Right hindlimb (tissue), 1 donor: ENCODE measurements around the gene SFPQ.
"Not testable (repeated sequence)": the region's sequence is repeated elsewhere in the genome, so short reads cannot be mapped to it uniquely, and the experiment has no call there.

Source experiments
- DNase-seq: peaks from one replicate; pipeline ENCODE4 v3.0.0-alpha.2; 2018

The SFPQ gene

GRCh38 chr1:35186239-35186638 is 6.7 kb downstream of the SFPQ start:
- no peak for DNase-seq

DNA sequence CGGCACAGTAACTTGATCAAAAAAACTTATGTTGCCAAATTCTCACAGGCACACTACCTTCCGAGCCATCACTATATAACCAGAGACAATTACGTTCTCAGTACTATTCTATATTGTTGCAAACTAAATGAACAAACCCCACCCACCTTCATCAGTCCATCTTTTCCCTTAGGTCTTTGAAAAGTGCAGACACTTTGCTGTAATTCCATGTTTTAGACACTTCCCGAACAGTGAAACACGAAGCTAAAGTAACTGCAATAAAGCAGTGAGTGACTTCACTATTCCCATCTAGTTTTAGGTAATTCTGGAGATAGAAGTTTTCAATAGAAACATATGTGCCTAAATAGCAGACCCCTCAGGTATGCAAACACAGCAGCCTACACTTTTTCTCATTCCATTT is 7.7 kb downstream of the SFPQ start:
- no peak for DNase-seq

DNA sequence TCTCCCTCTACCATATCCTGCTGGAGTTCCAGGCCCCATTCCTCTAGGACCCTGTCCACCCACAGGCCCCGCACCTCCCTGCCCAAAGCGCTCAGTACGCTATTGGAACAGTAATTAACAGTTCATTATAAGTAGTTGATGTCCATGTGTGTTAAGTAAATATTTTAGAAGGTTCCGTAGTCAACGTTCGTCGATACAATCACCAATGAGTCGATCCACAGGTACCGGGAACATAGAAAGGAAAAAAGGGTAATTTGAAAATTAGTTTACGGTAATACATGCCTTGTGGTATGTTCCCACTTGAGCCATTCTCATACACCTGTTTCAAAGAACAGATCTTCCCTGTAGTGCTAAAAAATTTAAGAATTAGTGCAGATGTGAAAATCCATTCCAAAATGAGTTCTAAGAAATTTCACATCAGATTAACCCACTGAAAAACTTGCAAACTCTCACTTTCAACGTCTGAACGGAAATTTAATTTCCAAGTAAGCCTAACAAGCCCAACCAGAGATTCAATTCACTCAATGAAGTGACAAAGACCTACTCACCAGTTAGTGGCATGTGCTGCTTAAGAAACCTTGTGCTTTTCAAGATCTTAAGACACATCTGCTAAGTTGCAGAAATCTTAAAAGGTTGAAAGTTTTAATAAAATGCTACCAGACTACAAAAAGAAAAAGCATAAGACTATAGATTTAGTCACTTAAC is 8.3 kb downstream of the SFPQ start:
- no peak for DNase-seq

DNA sequence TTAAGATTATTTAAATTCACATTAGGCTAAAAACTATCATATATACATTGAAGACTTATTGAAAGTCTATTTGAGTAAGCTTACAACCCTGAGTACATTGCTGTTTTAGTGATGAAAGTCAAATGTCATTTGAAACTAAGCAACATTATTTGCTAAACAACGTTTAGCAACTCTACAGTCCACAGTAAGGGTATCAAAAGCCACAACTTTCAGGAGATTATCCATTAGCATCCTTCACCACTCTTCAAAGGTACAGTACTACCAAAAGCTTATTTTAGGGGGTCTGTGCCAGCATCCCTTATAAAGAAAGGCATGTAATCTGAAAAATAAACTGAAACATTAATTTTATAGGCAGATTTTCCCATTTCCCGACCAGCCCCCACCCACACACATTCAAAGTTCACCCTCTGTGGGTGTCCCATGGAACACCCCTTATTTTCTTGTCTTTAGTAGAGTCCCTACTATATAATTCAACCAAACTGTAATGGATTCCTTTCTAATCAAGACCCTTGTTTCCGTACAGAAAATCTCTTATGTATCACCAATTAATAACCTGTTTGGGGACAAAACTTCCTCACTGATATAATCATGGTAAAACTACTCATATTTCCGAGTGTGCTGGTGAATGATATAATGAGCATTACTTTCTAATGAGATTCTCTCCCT is 11.0 kb downstream of the SFPQ start:
- no peak for DNase-seq

- DNase-seq: no peak
These were observed 12.1 kb downstream of the SFPQ start for GRCh38 chr1:35180776-35181374.

DNA sequence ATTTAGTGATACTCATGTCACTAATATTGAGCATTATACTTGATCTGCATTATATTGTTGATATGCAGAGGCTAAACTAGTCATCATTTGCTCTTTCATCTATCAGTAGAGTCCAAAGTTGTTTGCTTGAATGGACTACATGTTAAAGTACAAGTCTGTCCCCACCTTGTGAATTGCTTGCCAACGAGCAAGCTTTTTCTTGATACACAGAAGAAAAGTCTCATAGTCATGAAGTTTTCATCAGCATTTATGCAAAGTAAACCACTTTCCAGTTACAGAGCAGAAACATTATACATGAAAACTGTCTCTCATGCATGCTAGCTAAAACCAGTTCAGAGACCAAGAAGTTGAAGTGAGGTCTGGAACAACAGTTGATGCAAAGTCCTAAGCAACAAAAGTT is 13.0 kb downstream of the SFPQ start:
- DNase-seq: no peak

DNA sequence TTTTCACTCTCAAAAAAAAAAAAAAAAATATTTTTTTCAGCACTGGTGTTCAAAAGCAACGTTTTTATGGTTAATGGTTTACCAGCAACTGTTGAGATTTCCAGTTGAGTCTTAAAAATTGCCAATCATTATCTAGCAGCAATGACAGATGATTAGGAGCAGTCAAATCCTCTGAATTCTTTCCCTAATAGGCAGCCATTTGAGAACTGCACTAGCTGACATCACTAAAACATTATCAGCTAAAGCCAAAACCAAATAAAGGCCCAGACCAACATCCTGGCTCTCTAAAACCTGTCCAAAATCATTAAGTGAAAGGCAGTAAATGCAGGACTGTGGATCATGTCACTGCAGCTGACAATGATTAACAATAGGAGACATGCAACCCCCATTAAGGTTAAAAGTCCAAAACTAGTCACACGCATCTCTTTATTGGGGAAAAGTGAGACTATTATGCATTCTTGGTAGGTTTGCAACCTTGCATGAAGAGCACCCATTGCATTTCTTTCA is 14.0 kb downstream of the SFPQ start:
- DNase-seq: no peak

DNA sequence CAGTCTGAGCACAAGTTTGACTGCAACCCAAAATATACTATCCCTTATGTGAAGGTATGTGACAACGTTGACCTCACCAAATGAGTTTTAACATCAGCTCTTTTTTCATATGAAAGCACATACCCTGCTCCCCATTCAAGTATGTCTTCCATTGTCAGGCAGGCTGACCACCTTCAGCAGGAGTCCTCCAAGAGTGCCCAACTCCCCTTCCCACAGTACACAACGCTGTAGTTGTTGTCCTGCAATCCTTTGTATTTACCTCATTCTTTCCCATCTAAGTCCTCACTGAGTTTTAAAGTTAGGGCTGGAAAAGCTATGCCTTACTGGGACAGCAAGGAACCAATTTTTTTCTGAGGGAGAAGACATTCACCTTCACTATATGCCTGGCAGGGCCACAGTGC is 14.7 kb downstream of the SFPQ start:
- no peak for DNase-seq

GRCh38 chr1:35177237-35177786 is 15.6 kb downstream of the SFPQ start:
- no peak for DNase-seq

- DNase-seq: no peak
These were observed 17.3 kb downstream of the SFPQ start for GRCh38 chr1:35175602-35176001.

GRCh38 chr1:35175098-35175576 is 17.8 kb downstream of the SFPQ start:
- no peak for DNase-seq

DNA sequence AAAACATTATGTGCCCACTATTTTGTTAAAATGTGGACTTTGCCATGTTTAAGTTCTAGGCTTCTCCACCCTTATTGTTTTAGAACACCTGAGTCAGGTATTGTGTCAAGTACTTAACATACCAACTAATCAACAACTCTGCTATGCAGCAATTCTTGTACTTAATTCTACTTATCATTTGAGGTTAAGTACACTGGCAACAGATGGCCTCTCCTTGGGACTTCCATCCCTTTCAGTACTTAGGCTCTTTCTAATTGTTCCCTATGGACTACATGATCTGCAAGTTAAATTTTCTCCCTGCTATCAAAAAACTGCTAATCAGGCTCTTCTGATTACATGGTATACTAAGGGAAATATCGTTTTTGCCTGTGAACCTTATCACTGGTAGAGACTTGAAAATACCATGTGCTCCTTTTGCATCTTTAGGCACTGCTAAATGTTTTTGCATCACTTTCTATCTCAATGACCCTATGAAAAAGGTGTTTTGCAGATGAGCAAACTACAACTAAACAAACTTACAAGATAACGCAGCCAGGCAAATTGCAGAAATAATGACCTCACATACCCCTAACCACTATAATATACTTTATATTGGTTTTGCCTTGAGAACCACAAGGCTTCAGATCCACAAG is 18.9 kb downstream of the SFPQ start:
- DNase-seq: no peak

- no peak for DNase-seq
These were observed 19.5 kb downstream of the SFPQ start for GRCh38 chr1:35173491-35173890.

DNA sequence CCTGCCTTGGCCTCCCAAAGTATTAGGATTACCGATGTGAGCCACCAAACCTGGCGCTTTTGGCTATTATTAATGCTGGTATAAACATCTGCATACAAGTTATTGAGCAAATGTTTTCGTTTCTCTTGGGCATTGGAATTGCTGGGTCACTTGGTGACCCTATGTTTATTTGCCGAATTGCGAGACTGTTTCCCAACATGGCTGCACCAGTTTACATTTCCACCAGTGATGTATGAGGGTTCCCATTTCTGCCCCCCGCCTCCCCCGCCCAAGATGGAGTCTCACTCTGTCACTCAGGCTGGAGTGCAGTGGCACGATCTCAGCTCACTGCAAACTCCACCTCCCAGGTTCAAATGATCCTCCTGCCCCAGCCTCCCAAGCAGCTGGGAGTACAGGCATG is 20.9 kb downstream of the SFPQ start:
- no peak for DNase-seq

DNA sequence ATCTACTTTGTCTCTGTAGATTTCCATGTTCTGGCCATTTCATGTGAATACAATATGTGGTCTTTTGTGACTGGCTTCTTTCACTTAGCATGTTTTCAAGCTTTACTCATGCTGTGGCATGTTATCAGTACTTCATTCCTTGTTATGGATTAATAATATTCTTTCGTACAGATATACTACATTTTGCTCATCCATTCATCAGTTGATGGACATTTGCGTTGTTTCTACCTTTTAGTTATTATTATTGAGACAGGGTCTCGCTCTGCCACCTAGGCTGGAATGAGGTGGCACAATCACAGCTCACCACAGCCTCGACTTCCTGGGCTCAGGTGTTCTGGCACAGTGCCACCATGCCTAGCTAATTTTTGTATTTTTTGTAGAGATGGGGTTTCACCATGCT is 21.4 kb downstream of the SFPQ start:
- no peak for DNase-seq

DNA sequence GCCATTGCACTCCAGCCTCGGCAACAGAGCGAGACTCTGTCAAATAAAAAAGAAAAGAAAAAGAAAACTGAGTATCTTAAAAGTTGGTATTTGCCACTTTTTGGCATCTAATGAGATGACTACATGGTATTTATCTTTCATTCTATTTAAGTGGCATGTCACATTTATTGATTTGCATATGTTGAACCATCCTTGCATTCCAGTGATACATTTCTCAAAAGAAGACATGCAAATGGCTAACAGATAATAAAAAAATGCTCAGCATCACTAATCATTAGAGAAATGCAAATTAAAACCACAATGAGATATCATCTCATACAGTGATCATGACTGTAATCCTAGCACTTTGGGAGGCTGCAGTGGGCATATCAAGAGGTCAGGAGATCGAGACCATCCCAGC is 28.1 kb downstream of the SFPQ start:
- no peak for DNase-seq

DNA sequence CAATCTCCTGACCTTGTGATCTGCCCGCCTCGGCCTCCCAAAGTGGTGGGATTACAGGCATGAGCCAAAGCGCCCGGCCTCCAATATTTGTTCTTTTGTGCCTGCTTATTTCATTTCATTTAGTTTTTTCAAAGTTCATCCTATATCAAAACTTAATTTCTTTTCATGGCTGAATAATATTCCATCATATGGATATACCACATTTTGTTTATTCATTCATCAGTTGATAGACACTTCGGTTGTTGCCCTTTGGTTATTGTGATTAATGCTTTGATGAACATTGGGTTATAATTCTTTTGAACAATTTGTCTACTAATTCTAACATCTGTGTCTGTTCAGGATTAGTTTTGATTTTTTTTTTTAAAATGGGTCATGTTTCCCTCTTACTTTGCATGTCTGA is 41.7 kb downstream of the SFPQ start:
- DNase-seq: no peak

- not testable (repeated sequence) for DNase-seq
These were observed 46.9 kb downstream of the SFPQ start for GRCh38 chr1:35145892-35146549.

DNA sequence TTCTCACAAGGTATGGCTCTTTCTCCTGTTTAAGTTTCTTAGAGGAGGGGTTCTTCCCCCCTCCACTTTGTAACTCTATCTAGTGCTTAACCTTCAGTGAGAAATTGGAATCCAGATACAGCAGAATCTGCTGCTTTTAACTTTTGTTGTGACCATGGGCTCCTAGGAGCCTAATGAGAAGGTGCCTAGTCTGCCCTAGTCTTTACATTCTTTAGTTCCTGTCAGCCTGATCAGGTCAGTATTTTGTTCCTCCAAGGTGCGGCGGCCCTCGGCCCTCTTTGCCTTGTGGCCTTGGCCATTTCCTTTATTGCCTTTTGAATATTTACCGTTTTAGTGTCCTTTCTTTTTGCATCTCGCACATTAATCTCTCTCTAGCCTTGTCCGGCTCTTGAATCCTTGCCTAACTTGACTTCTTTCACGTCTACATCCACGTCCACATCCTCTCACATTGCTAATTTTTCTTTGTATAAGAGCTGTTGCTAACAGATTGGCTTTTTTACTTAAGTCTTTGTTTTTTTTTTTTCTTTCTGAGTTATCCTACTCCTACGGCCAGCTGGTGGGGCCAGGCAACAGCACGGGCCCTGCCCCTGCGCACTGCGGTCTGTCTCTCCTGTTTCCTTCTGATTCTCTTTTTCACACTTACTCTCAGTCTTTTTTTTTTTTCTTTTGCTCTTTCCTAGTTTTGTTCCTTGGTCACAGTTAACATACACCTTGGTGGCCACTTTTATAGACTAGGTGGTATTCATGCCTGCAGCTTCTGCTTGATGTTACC is 49.0 kb downstream of the SFPQ start:
- DNase-seq: no peak

DNA sequence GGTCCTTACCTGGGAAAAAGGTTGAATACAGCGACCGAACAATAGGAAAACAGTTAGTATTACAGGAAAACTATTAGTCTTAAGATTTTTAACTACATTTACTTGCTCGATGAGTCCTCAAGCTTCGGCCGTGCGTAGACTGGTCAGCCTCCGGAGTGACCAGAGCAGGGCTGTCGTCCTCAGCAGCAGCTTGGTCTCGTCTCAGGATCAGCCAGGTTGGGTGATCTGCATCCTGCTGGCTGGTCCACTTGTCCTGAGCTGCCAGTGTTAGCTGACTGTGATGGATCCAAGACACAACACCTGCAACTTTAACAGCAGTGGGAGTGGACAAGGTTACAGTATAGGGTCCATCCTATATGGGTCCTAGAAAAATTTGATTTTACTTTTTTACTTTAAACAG is 50.2 kb downstream of the SFPQ start:
- DNase-seq: not testable (repeated sequence)

DNA sequence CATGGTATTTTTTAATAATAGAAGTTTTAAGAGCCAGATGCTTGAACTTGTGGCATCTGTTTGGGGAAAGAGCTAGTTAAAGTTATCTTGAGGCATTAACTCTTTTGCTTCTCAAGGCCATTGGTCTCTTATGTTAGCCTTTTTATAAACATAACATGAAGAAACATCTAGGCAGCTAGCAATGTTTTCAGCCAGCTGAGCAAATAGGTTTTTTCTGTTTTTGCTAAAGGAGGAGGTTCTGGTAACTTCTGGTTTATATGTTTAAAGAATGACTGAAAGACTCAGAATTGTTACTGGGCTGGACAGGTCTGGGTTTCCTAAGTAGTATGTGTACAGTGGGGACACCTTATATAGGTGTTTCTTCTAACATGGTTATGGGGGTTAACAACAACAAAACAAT is 50.7 kb downstream of the SFPQ start:
- not testable (repeated sequence) for DNase-seq

- not testable (repeated sequence) for DNase-seq
These were observed 55.4 kb downstream of the SFPQ start for GRCh38 chr1:35137590-35137989.
